GM21529 (cell line): ENCODE results near the gene ARF6.
"Not testable (repeated sequence)": the region's sequence is repeated elsewhere in the genome, so short reads cannot be mapped to it uniquely, and the experiment has no call there.

Experiments used
- ATAC-seq: cut with Tn5 transposase; IDR thresholded peaks from one replicate; pipeline ENCODE4 v1.9.1; 2021; ENCODE audit not compliant: unreplicated experiment

The ARF6 gene

GRCh38 chr14:49905989-49906388 lies 13.1 kb downstream of the ARF6 start:
- ATAC-seq: no peak

GRCh38 chr14:49907186-49907585 lies 14.3 kb downstream of the ARF6 start:
- no peak for ATAC-seq

- ATAC-seq: no peak
These were observed 15.5 kb downstream of the ARF6 start for GRCh38 chr14:49908433-49908782.

GRCh38 chr14:49909016-49909415 lies 16.1 kb downstream of the ARF6 start:
- no peak for ATAC-seq

GRCh38 chr14:49915085-49915484 lies 22.2 kb downstream of the ARF6 start:
- no peak for ATAC-seq

GRCh38 chr14:49918706-49919105 lies 25.8 kb downstream of the ARF6 start:
- ATAC-seq: no peak

- no peak for ATAC-seq
These were observed 27.2 kb downstream of the ARF6 start for GRCh38 chr14:49919825-49920659.

- ATAC-seq: no peak
These were observed 28.1 kb downstream of the ARF6 start for GRCh38 chr14:49920935-49921334.

GRCh38 chr14:49921401-49921800 lies 28.5 kb downstream of the ARF6 start:
- ATAC-seq: no peak

GRCh38 chr14:49923442-49923841 lies 30.6 kb downstream of the ARF6 start:
- ATAC-seq: no peak

- ATAC-seq: no peak
These were observed 31.0 kb downstream of the ARF6 start for GRCh38 chr14:49923881-49924280.

- no peak for ATAC-seq
These were observed 32.0 kb downstream of the ARF6 start for GRCh38 chr14:49924852-49925251.

- ATAC-seq: no peak
These were observed 33.9 kb downstream of the ARF6 start for GRCh38 chr14:49926803-49927202.

GRCh38 chr14:49928015-49928414 lies 35.1 kb downstream of the ARF6 start:
- ATAC-seq: no peak

GRCh38 chr14:49930720-49931119 lies 37.8 kb downstream of the ARF6 start:
- peak; percentile 49 for ATAC-seq

GRCh38 chr14:49931523-49931922 lies 38.6 kb downstream of the ARF6 start:
- ATAC-seq: no peak

- ATAC-seq: no peak
These were observed 40.2 kb downstream of the ARF6 start for GRCh38 chr14:49933128-49933527.

GRCh38 chr14:49933704-49934103 lies 40.8 kb downstream of the ARF6 start:
- no peak for ATAC-seq

- no peak for ATAC-seq
These were observed 41.8 kb downstream of the ARF6 start for GRCh38 chr14:49934646-49935045.

GRCh38 chr14:49935526-49935925 lies 42.6 kb downstream of the ARF6 start:
- no peak for ATAC-seq

- not testable (repeated sequence) for ATAC-seq
These were observed 43.4 kb downstream of the ARF6 start for GRCh38 chr14:49936246-49936645.

GRCh38 chr14:49936882-49937281 lies 44.0 kb downstream of the ARF6 start:
- ATAC-seq: not testable (repeated sequence)

- not testable (repeated sequence) for ATAC-seq
These were observed 46.3 kb downstream of the ARF6 start for GRCh38 chr14:49939215-49939614.
